ENCODE data around the gene LONP1. TPM values are rescaled to one million over a fixed set of nuclear protein-coding genes. Genes with fewer than 3 reads are reported as not detected.

Gene LONP1
- total RNA-seq, 1 donor = 163 TPM

- peaks cover 83% of the 10 kb centered on the region for H3K79me2 ChIP-seq (ENCODE audit: insufficient read depth, low read length)
- peaks cover 81% of the 10 kb centered on the region for H3K36me3 ChIP-seq (ENCODE audit: insufficient read depth, low read length)
- no peak overlapping the region for H2AFZ ChIP-seq (ENCODE audit: low read length)
- no peak overlapping the region for H3K4me2 ChIP-seq (ENCODE audit: insufficient read depth, low read length)
- TF ChIP-seq CTCF (IDR thresholded peaks at IDR 0.05; ENCODE audit: extremely low read depth, low read depth, low read length) = no peak
- peaks cover 3% of the 10 kb centered on the region for H3K4me1 ChIP-seq (ENCODE audit: insufficient read depth, low read length)
- no peaks in the 10 kb centered on the region for H3K27me3 ChIP-seq (ENCODE audit: insufficient read depth, low read length)
- no peak for DNase-seq (ENCODE audit: insufficient read length, low spot score, missing footprints)
- no peaks in the 10 kb centered on the region for H3K9me3 ChIP-seq (ENCODE audit: low read depth, low read length)
- no peak overlapping the region for H3K4me3 ChIP-seq (ENCODE audit: insufficient read depth, low read length)
- H3K27ac ChIP-seq (ENCODE audit: low read depth, low read length) = no peak overlapping the region
- H4K20me1 ChIP-seq (ENCODE audit: insufficient read depth, low read length) = peaks cover 51% of the 10 kb centered on the region
Observed at GRCh38 chr19:5645409-5645808, 74.5 kb downstream of the LONP1 start.

DNA sequence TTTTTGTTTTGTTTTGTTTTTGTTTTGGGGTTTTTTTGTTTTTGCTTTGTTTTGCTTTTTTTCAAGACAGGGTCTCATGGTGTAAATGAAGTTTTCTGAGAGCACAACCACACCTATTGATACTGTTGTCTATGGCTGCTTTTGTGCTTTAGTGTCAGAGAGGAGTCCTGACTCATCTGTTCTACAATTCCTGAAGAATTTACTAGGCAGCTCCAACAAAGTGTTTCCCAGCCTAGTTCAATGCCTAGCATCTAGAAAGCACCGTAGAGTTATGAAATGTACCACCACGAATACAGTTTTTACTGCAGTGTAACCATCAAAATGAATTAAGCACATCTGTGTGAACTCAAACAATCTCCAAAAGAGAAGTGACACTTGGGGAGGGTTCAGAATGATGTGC, 75.9 kb downstream of the LONP1 start:
- H3K36me3 ChIP-seq (ENCODE audit: insufficient read depth, low read length) = peaks cover 72% of the 10 kb centered on the region
- H3K27ac ChIP-seq (ENCODE audit: low read depth, low read length) = peak overlapping the region; percentile 4
- peaks cover 56% of the 10 kb centered on the region for H4K20me1 ChIP-seq (ENCODE audit: insufficient read depth, low read length)
- no peak overlapping the region for H3K4me3 ChIP-seq (ENCODE audit: insufficient read depth, low read length)
- peaks cover 3% of the 10 kb centered on the region for H3K4me1 ChIP-seq (ENCODE audit: insufficient read depth, low read length)
- H3K27me3 ChIP-seq (ENCODE audit: insufficient read depth, low read length) = no peaks in the 10 kb centered on the region
- H3K79me2 ChIP-seq (ENCODE audit: insufficient read depth, low read length) = peaks cover 92% of the 10 kb centered on the region
- H3K9me3 ChIP-seq (ENCODE audit: low read depth, low read length) = no peaks in the 10 kb centered on the region
- no peak for DNase-seq (ENCODE audit: insufficient read length, low spot score, missing footprints)
- TF ChIP-seq CTCF (IDR thresholded peaks at IDR 0.05; ENCODE audit: extremely low read depth, low read depth, low read length) = no peak
- H3K4me2 ChIP-seq (ENCODE audit: insufficient read depth, low read length) = no peak overlapping the region
- no peak overlapping the region for H2AFZ ChIP-seq (ENCODE audit: low read length)

GRCh38 chr19:5643060-5643459, 76.9 kb downstream of the LONP1 start:
- no peak for DNase-seq (ENCODE audit: insufficient read length, low spot score, missing footprints)
- no peak overlapping the region for H3K4me3 ChIP-seq (ENCODE audit: insufficient read depth, low read length)
- H3K4me1 ChIP-seq (ENCODE audit: insufficient read depth, low read length) = peaks cover 3% of the 10 kb centered on the region
- no peak overlapping the region for H3K4me2 ChIP-seq (ENCODE audit: insufficient read depth, low read length)
- H3K36me3 ChIP-seq (ENCODE audit: insufficient read depth, low read length) = peaks cover 66% of the 10 kb centered on the region
- H3K9me3 ChIP-seq (ENCODE audit: low read depth, low read length) = no peaks in the 10 kb centered on the region
- no peak overlapping the region for H3K27ac ChIP-seq (ENCODE audit: low read depth, low read length)
- no peak overlapping the region for H2AFZ ChIP-seq (ENCODE audit: low read length)
- peaks cover 97% of the 10 kb centered on the region for H3K79me2 ChIP-seq (ENCODE audit: insufficient read depth, low read length)
- no peak for TF ChIP-seq CTCF (IDR thresholded peaks at IDR 0.05; ENCODE audit: extremely low read depth, low read depth, low read length)
- H3K27me3 ChIP-seq (ENCODE audit: insufficient read depth, low read length) = no peaks in the 10 kb centered on the region
- H4K20me1 ChIP-seq (ENCODE audit: insufficient read depth, low read length) = peaks cover 62% of the 10 kb centered on the region

DNA sequence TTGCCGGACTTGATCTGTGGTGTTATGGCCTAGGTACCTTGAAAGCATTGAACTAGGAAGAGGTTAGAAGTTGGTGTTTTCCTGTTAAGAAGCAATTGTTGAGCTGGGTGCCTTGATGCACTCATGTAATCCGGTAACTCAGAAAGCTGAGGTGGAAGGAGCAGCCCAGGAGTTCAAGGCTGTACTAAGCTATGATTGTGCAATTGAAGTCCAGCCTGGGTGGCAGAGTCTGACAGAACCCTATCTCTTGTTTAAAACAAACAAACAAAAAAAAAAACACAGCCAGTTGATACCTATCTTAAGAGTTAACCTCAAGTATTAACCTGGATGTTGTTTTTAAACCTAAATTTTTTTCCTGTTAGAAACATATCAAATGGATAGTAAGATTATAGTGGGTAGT, 77.7 kb downstream of the LONP1 start:
- Histone ChIP-seq H4K20me1 (ENCODE audit: insufficient read depth, low read length) (peaks cover 65% of the 10 kb centered on the region), H3K36me3 (ENCODE audit: insufficient read depth, low read length) (peaks cover 58% of the 10 kb centered on the region), H2AFZ (ENCODE audit: low read length) (no peak overlapping the region), H3K79me2 (ENCODE audit: insufficient read depth, low read length) (peaks cover 99% of the 10 kb centered on the region), H3K4me3 (ENCODE audit: insufficient read depth, low read length) (no peak overlapping the region), H3K4me1 (ENCODE audit: insufficient read depth, low read length) (peaks cover 9% of the 10 kb centered on the region), H3K9me3 (ENCODE audit: low read depth, low read length) (no peaks in the 10 kb centered on the region), H3K27me3 (ENCODE audit: insufficient read depth, low read length) (no peaks in the 10 kb centered on the region), H3K4me2 (ENCODE audit: insufficient read depth, low read length) (no peak overlapping the region), H3K27ac (ENCODE audit: low read depth, low read length) (peak overlapping the region; percentile 10)
- DNase-seq (ENCODE audit: insufficient read length, low spot score, missing footprints) = no peak
- no peak for TF ChIP-seq CTCF (IDR thresholded peaks at IDR 0.05; ENCODE audit: extremely low read depth, low read depth, low read length)

Other genes with a start within 250 kb of the LONP1 start
- under 0.01 and 0.36 TPM in 2 replicates for gene TINCR, start 152.2 kb downstream of the LONP1 start, total RNA-seq
- gene SAFB2, start 97.4 kb downstream of the LONP1 start, total RNA-seq = 38.0 and 43.0 TPM in 2 replicates
- 33.7 and 42.4 TPM in 2 replicates for gene SAFB, start 97.1 kb downstream of the LONP1 start, total RNA-seq
- gene MICOS13, start 39.6 kb downstream of the LONP1 start, total RNA-seq = 21.0 and 25.9 TPM in 2 replicates
- gene HSD11B1L, start 39.1 kb downstream of the LONP1 start, total RNA-seq = 12.1 and 14.8 TPM in 2 replicates
- 228 and 257 TPM in 2 replicates for gene RPL36, start 29.9 kb downstream of the LONP1 start, total RNA-seq
- under 0.01 TPM in 2 replicates for gene CATSPERD, start 491 bp upstream of the LONP1 start, total RNA-seq
- 0.29 and 0.36 TPM in 2 replicates for gene PRR22, start 64.6 kb upstream of the LONP1 start, total RNA-seq
- gene DUS3L, start 71.0 kb upstream of the LONP1 start, total RNA-seq = 21.2 and 30.0 TPM in 2 replicates
- gene NRTN, start 84.9 kb upstream of the LONP1 start, total RNA-seq = not detected in 2 replicates
- gene FUT6, start 119.6 kb upstream of the LONP1 start, total RNA-seq = not detected in 2 replicates
- gene FUT3, start 131.3 kb upstream of the LONP1 start, total RNA-seq = not detected in 2 replicates
- gene FUT5, start 150.4 kb upstream of the LONP1 start, total RNA-seq = not detected in 2 replicates
- gene NDUFA11, start 183.6 kb upstream of the LONP1 start, total RNA-seq = 235 and 265 TPM in 2 replicates
- gene VMAC, start 184.7 kb upstream of the LONP1 start, total RNA-seq = 12.3 and 12.7 TPM in 2 replicates
- gene CAPS, start 194.1 kb upstream of the LONP1 start, total RNA-seq = 10.6 and 18.1 TPM in 2 replicates